Peyer's patch (tissue), 4 donors: ENCODE measurements around the gene TTL.
"Not testable (repeated sequence)": the region's sequence is repeated elsewhere in the genome, so short reads cannot be mapped to it uniquely, and the experiment has no call there.

Experiments used
- CTCF ChIP-seq, 6 experiments: fragments of 450-650 bp in 4 of 6; fragments of 200-600 bp in 2 of 6; sonication (generic) in 1 of 6; IDR thresholded peaks; one replicate each; pipeline ENCODE4 v1.5.1; 2017 to 2019; ENCODE audit warnings: antibody characterized with exemption in 6 of 6, mild to moderate bottlenecking in 3 of 6, moderate library complexity in 1 of 6
- POLR2A ChIP-seq, 2 donors: fragments of 450-650 bp; IDR thresholded peaks; one replicate each; pipeline ENCODE4 v1.5.1; 2017; ENCODE audit warnings: antibody characterized with exemption in 2 of 2, mild to moderate bottlenecking in 2 of 2, moderate library complexity in 2 of 2

- not testable (repeated sequence) for TF ChIP-seq CTCF, POLR2A (IDR thresholded peaks at IDR 0.05)
These were observed 49.0 kb upstream of the TTL start for GRCh38 chr2:112432735-112433479.
